Right lobe of liver (tissue), 6 donors: ENCODE data around the gene GGPS1. TPM values are rescaled to one million over a fixed set of nuclear protein-coding genes. Genes with fewer than 3 reads are reported as not detected.

Source experiments
- ATAC-seq, 4 donors: fragments of 200-7000 bp; cut with Tn5 transposase; one replicate each; pipeline ENCODE4 v1.9.1; 2020; ENCODE audit warnings: mild to moderate bottlenecking in 4 of 4, moderate library complexity in 4 of 4
- DNase-seq, 3 donors: peaks; one replicate each; pipeline ENCODE4 v3.0.0-alpha.2; 2020
- H3K27ac ChIP-seq, 3 donors: fragments of 200-600 bp; one replicate each; pipeline ENCODE4 v1.8.0; 2022
- H3K27me3 ChIP-seq, 2 donors: fragments of 200-600 bp; one replicate each; pipeline ENCODE4 v1.8.0; 2022
- H3K36me3 ChIP-seq, 4 donors: fragments of 200-600 bp; sonication (generic) in 1 of 4; one replicate each; pipeline versions ENCODE4 v1.5.1 to v1.8.0; 2017 to 2022; ENCODE audit warnings: control low read depth in 1 of 4
- H3K4me1 ChIP-seq, 4 donors: fragments of 200-600 bp; sonication (generic) in 1 of 4; one replicate each; pipeline versions ENCODE4 v1.5.1 to v1.8.0; 2017 to 2022; ENCODE audit warnings: control low read depth in 1 of 4
- H3K4me3 ChIP-seq, 3 donors: fragments of 200-600 bp; one replicate each; pipeline ENCODE4 v1.8.0; 2022
- H3K9me3 ChIP-seq, 4 donors: fragments of 200-600 bp; sonication (generic) in 1 of 4; one replicate each; pipeline versions ENCODE4 v1.5.1 to v1.8.0; 2017 to 2022; ENCODE audit warnings: control low read depth in 1 of 4
- CTCF ChIP-seq, 4 donors: fragments of 200-600 bp in 3 of 4; fragments of 450-650 bp in 1 of 4; IDR thresholded peaks; one replicate each; pipeline versions ENCODE4 v1.5.1 to v1.8.0; 2016 to 2022; ENCODE audit warnings: antibody characterized with exemption in 4 of 4, mild to moderate bottlenecking in 2 of 4
- POLR2A ChIP-seq: fragments of 450-650 bp; IDR thresholded peaks from one replicate; pipeline ENCODE4 v1.6.1; 2017; ENCODE audit warnings: antibody characterized with exemption, mild to moderate bottlenecking
- WGBS: methylation state at CpG from one replicate; pipeline ENCODE4 v1.1.6; 2018; ENCODE audit warnings: low coverage, low lambda C conversion rate; ENCODE audit not compliant: insufficient coverage; ENCODE audit errors: missing lambda C conversion rate; 5-methylcytosine and 5-hydroxymethylcytosine counted together
- intact Hi-C, 2 donors: fragments of 100-400 bp; cut with DNase I; formaldehyde crosslinking; loops; one replicate each; pipeline versions ENCODE4 v1.11.2 to v1.14.1; 2022
- total RNA-seq, 6 experiments: library from RNA; depleted of rRNA in 2 of 6; stranded (reverse); fragments of >200 nt in 2 of 6; fragmentation: NEBNext Ultra II Directional in 3 of 6; extraction: Animal tissue kit (Norgen Biotek cat#: 25700) in 3 of 6; gene quantifications; one replicate each; pipeline versions ENCODE4 v1.1.0 to v1.2.4, GENCODE V29; 2016 to 2023
- donor health status: DM: no; HTN: yes; CAD: no.
- donor health status: DM: no; HTN: no; CAD: no.
- donor health status: DM: no; HTN: no; CAD: no.
- donor health status: DM: no; HTN: yes; CAD: no.
- donor health status: DM: no; HTN: yes; CAD: no.

The GGPS1 gene
- total RNA-seq, 6 experiments from 2014 or later: 7.8 to 12.1 (median 10.6) TPM

GRCh38 chr1:235325139-235325538 is 3.2 kb upstream of the GGPS1 start:
- no peak for ATAC-seq
- H3K4me3 ChIP-seq: no peak overlapping the region
- no peak for DNase-seq
- intact Hi-C loops: no loop called here
- H3K27me3 ChIP-seq: no peaks in the 10 kb centered on the region
- no peaks in the 10 kb centered on the region for H3K36me3 ChIP-seq
- H3K27ac ChIP-seq: no peak overlapping the region
- H3K4me1 ChIP-seq: peaks cover 0 to 31% (median 10%) of the 10 kb centered on the region in 4 donors
- TF ChIP-seq CTCF (IDR thresholded peaks at IDR 0.05): no peak
- TF ChIP-seq POLR2A: no peak
- H3K9me3 ChIP-seq: no peaks in the 10 kb centered on the region
- WGBS: 8% methylated on average over 3 of the region's 3 CpGs

GRCh38 chr1:235325854-235326253 is 2.5 kb upstream of the GGPS1 start:
- WGBS: 6% methylated on average over 2 of the region's 2 CpGs
- Histone ChIP-seq H3K27ac (peak overlapping the region in 1 of 3 donors; percentile 93), H3K4me3 (peak overlapping the region in 2 of 3 donors; percentile 79 to 86), H3K9me3 (no peaks in the 10 kb centered on the region), H3K4me1 (peaks cover 0 to 38% (median 10%) of the 10 kb centered on the region in 4 donors), H3K36me3 (no peaks in the 10 kb centered on the region), H3K27me3 (no peaks in the 10 kb centered on the region)
- ATAC-seq (no peak), DNase-seq (no peak)
- TF ChIP-seq POLR2A (no peak), CTCF (IDR thresholded peaks at IDR 0.05) (no peak)
- intact Hi-C loops: no loop called here

GRCh38 chr1:235326719-235327558 is 1.4 kb upstream of the GGPS1 start:
- peak overlapping the region; percentile 93 to 97 (median 94) for H3K27ac ChIP-seq
- no peaks in the 10 kb centered on the region for H3K9me3 ChIP-seq
- H3K4me1 ChIP-seq: peaks cover 0 to 43% (median 10%) of the 10 kb centered on the region in 4 donors
- H3K4me3 ChIP-seq: peak overlapping the region; percentile 79 to 86 (median 84)
- no peaks in the 10 kb centered on the region for H3K27me3 ChIP-seq
- DNase-seq (peak; percentile 53 to 68 (median 61)), ATAC-seq (peak in 2 of 4 donors; percentile 0 to 5)
- WGBS: 0% methylated on average over 20 of the region's 78 CpGs
- intact Hi-C loops: no loop called here
- H3K36me3 ChIP-seq: no peaks in the 10 kb centered on the region
- TF ChIP-seq POLR2A (no peak), CTCF (IDR thresholded peaks at IDR 0.05) (no peak)

- intact Hi-C loops: no loop called here
- Histone ChIP-seq H3K4me3 (peak within 1 kb of the TSS; percentile 79 to 86 (median 84)), H3K36me3 (no peaks in the 10 kb centered on the region), H3K27me3 (no peaks in the 10 kb centered on the region), H3K9me3 (no peaks in the 10 kb centered on the region), H3K4me1 (peaks cover 0 to 44% (median 10%) of the 10 kb centered on the region in 4 donors), H3K27ac (peak within 1 kb of the TSS; percentile 93 to 97 (median 94))
- 0% methylated on average over 1 of the region's 58 CpGs for WGBS
- ATAC-seq (peak; percentile 15 to 46 (median 40)), DNase-seq (peak; percentile 86 to 89 (median 89))
- TF ChIP-seq POLR2A (peak; percentile 73), CTCF (IDR thresholded peaks at IDR 0.05) (no peak)
Measured at GRCh38 chr1:235327559-235328270, 655 bp upstream of the GGPS1 start, which contains the start of gene ARID4B. ARID4B (minus strand) TSS chr1:235328179; CDS start chr1:235326919, 1,260 bp downstream.
